Peyer's patch (tissue), 4 donors: ENCODE results near the gene WNT6.
"Not testable (repeated sequence)": the region's sequence is repeated elsewhere in the genome, so short reads cannot be mapped to it uniquely, and the experiment has no call there.

Experiments
- CTCF ChIP-seq, 6 experiments: fragments of 450-650 bp in 4 of 6; fragments of 200-600 bp in 2 of 6; sonication (generic) in 1 of 6; IDR thresholded peaks; one replicate each; pipeline ENCODE4 v1.5.1; 2017 to 2019; ENCODE audit warnings: antibody characterized with exemption in 6 of 6, mild to moderate bottlenecking in 3 of 6, moderate library complexity in 1 of 6
- POLR2A ChIP-seq, 2 donors: fragments of 450-650 bp; IDR thresholded peaks; one replicate each; pipeline ENCODE4 v1.5.1; 2017; ENCODE audit warnings: antibody characterized with exemption in 2 of 2, mild to moderate bottlenecking in 2 of 2, moderate library complexity in 2 of 2

- not testable (repeated sequence) for TF ChIP-seq CTCF, POLR2A (IDR thresholded peaks at IDR 0.05)
These were observed 12.6 kb upstream of the WNT6 start for GRCh38 chr2:218846963-218847362.
